Nephron (organoid): ENCODE results near the gene YAF2.
A peak's percentile ranks its signal among the peaks of the same experiment; 100 is the strongest.

Experiments used
- H3K27ac Mint-ChIP-seq, 3 experiments: 2 replicates each; pipeline ENCODE4 v1.8.0; 2020; ENCODE audit warnings: mixed read lengths in 3 of 3, mild to moderate bottlenecking in 2 of 3, moderate library complexity in 1 of 3
- H3K27me3 Mint-ChIP-seq: 2 replicates; pipeline ENCODE4 v1.8.0; 2021; ENCODE audit warnings: low read depth, mild to moderate bottlenecking, moderate library complexity, mixed read lengths
- H3K36me3 Mint-ChIP-seq: 2 replicates; pipeline ENCODE4 v1.8.0; 2020; ENCODE audit warnings: low read depth, mixed read lengths
- H3K4me1 Mint-ChIP-seq: 2 replicates; pipeline ENCODE4 v1.8.0; 2020; ENCODE audit warnings: mixed read lengths
- H3K4me3 Mint-ChIP-seq, 3 experiments: 2 replicates each; pipeline ENCODE4 v1.8.0; 2020; ENCODE audit warnings: mild to moderate bottlenecking in 3 of 3, mixed read lengths in 3 of 3, moderate library complexity in 2 of 3
- H3K9me3 Mint-ChIP-seq: 2 replicates; pipeline ENCODE4 v1.8.0; 2020; ENCODE audit warnings: mixed read lengths
- TF ChIP-seq, protein P1 (sequence below), 3 experiments: fragments of 200-600 bp; sonication (generic); IDR thresholded peaks; one replicate each; pipeline ENCODE4 v1.5.0; 2021; ENCODE audit warnings: antibody characterized with exemption in 3 of 3; ENCODE audit not compliant: unreplicated experiment in 3 of 3

Gene YAF2

DNA sequence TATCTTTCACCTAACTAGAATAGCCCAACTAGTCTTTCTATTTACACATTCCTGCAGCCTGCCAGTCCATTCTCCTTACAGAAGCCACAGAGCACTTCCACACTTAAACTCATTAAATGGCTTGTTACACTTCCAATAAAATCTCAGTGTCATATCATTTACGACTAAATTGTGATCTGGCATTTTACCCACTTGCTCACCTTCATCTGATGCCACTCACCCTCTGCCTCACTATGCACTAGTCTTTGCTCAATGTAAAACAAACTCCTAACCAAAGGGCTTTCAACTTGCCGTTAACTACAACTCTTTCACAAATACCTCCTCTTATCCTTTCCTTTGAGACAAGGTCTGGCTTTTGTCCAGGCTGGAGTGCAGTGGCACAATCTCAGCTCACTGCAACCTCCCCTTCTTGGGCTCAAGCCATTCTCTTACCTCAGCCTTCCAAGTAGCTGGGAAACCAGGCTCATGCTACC is 24.1 kb downstream of the YAF2 start:
- Mint-ChIP-seq H3K36me3 (peaks cover 11% of the 10 kb centered on the region), H3K9me3 (no peaks in the 10 kb centered on the region), H3K4me3 (no peak overlapping the region), H3K27ac (peak overlapping the region in 1 of 3 experiments; percentile 9), H3K27me3 (no peaks in the 10 kb centered on the region), H3K4me1 (peaks cover 5% of the 10 kb centered on the region)
- TF ChIP-seq, protein P1, sequence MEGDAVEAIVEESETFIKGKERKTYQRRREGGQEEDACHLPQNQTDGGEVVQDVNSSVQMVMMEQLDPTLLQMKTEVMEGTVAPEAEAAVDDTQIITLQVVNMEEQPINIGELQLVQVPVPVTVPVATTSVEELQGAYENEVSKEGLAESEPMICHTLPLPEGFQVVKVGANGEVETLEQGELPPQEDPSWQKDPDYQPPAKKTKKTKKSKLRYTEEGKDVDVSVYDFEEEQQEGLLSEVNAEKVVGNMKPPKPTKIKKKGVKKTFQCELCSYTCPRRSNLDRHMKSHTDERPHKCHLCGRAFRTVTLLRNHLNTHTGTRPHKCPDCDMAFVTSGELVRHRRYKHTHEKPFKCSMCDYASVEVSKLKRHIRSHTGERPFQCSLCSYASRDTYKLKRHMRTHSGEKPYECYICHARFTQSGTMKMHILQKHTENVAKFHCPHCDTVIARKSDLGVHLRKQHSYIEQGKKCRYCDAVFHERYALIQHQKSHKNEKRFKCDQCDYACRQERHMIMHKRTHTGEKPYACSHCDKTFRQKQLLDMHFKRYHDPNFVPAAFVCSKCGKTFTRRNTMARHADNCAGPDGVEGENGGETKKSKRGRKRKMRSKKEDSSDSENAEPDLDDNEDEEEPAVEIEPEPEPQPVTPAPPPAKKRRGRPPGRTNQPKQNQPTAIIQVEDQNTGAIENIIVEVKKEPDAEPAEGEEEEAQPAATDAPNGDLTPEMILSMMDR (IDR thresholded peaks at IDR 0.05; ENCODE audit: unreplicated experiment in 3 of 3): no peak

- H3K27me3 Mint-ChIP-seq: no peaks in the 10 kb centered on the region
- TF ChIP-seq, protein P1 (IDR thresholded peaks at IDR 0.05; ENCODE audit: unreplicated experiment in 3 of 3): no peak
- H3K27ac Mint-ChIP-seq: no peak overlapping the region
- H3K4me3 Mint-ChIP-seq: no peak overlapping the region
- H3K9me3 Mint-ChIP-seq: no peaks in the 10 kb centered on the region
- H3K4me1 Mint-ChIP-seq: peaks cover 5% of the 10 kb centered on the region
- peaks cover 13% of the 10 kb centered on the region for H3K36me3 Mint-ChIP-seq
Measured at GRCh38 chr12:42213023-42213422, 25.0 kb downstream of the YAF2 start.

GRCh38 chr12:42208574-42208973 is 29.5 kb downstream of the YAF2 start:
- Mint-ChIP-seq H3K4me3 (no peak overlapping the region), H3K9me3 (no peaks in the 10 kb centered on the region), H3K27me3 (no peaks in the 10 kb centered on the region), H3K27ac (no peak overlapping the region), H3K4me1 (no peaks in the 10 kb centered on the region), H3K36me3 (peaks cover 33% of the 10 kb centered on the region)
- TF ChIP-seq, protein P1 (IDR thresholded peaks at IDR 0.05; ENCODE audit: unreplicated experiment in 3 of 3): no peak

DNA sequence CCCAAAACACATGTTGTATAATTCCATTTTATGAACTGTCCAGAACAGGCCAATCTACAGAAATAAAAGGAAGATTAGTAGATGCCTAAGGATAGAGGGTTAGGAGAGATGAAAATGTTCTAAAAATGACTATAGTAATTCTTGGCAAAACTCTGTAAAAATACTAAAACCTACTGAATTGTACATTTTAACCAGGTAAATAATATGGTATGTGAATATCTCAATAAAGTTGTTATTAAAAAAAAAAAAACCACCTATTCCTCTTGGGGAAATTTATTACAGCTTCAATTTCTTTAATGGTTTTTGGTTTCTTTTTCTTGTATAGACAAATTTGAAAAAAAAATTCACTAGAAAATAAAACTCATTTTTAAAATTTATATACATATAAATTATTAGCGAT is 33.2 kb downstream of the YAF2 start:
- no peaks in the 10 kb centered on the region for H3K27me3 Mint-ChIP-seq
- H3K36me3 Mint-ChIP-seq: peaks cover 50% of the 10 kb centered on the region
- H3K4me1 Mint-ChIP-seq: no peaks in the 10 kb centered on the region
- no peaks in the 10 kb centered on the region for H3K9me3 Mint-ChIP-seq
- no peak overlapping the region for H3K27ac Mint-ChIP-seq
- H3K4me3 Mint-ChIP-seq: no peak overlapping the region
- TF ChIP-seq, protein P1 (IDR thresholded peaks at IDR 0.05; ENCODE audit: unreplicated experiment in 3 of 3): no peak

DNA sequence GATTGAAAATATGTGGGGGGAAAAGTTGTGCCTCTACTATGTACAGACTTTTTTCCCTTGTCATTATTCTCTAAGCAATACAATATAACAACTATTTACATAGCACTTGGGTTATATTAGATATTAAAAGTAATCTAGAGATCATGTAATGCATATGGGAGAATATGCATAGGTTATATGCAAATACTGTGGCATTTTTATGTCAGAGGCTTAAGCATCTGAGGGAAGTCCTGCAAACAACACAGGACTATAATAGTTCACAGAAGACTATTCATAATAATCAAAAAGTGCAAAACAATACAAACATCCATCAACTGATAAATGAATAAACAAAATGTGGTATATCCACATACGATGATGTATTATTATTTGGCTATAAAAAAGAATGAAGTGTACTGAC is 33.7 kb downstream of the YAF2 start:
- H3K9me3 Mint-ChIP-seq: no peaks in the 10 kb centered on the region
- H3K27me3 Mint-ChIP-seq: no peaks in the 10 kb centered on the region
- no peak overlapping the region for H3K4me3 Mint-ChIP-seq
- TF ChIP-seq, protein P1 (IDR thresholded peaks at IDR 0.05; ENCODE audit: unreplicated experiment in 3 of 3): no peak
- H3K4me1 Mint-ChIP-seq: no peaks in the 10 kb centered on the region
- peaks cover 51% of the 10 kb centered on the region for H3K36me3 Mint-ChIP-seq
- no peak overlapping the region for H3K27ac Mint-ChIP-seq

GRCh38 chr12:42201063-42201462 is 37.0 kb downstream of the YAF2 start:
- Mint-ChIP-seq H3K4me3 (no peak overlapping the region), H3K27ac (no peak overlapping the region), H3K27me3 (no peaks in the 10 kb centered on the region), H3K4me1 (peaks cover 11% of the 10 kb centered on the region), H3K36me3 (peaks cover 51% of the 10 kb centered on the region), H3K9me3 (no peaks in the 10 kb centered on the region)
- TF ChIP-seq, protein P1 (IDR thresholded peaks at IDR 0.05; ENCODE audit: unreplicated experiment in 3 of 3): no peak
